Esophagus squamous epithelium (tissue), 4 donors: ENCODE measurements around the gene PTPRN2.

Source experiments
- CTCF ChIP-seq, 6 experiments: fragments of 450-650 bp in 4 of 6; fragments of 200-600 bp in 2 of 6; sonication (generic) in 2 of 6; IDR thresholded peaks; one replicate each; pipeline ENCODE4 v1.5.1; 2016 to 2019; ENCODE audit warnings: antibody characterized with exemption in 6 of 6, mild to moderate bottlenecking in 4 of 6, moderate library complexity in 4 of 6
- POLR2A ChIP-seq, 4 donors: fragments of 450-650 bp; IDR thresholded peaks; one replicate each; pipeline ENCODE4 v1.6.1; 2017; ENCODE audit warnings: antibody characterized with exemption in 4 of 4, mild to moderate bottlenecking in 4 of 4, moderate library complexity in 3 of 4

- TF ChIP-seq CTCF (IDR thresholded peaks at IDR 0.05) = no peak
- TF ChIP-seq POLR2A (IDR thresholded peaks at IDR 0.05) = no peak
These were observed 813.1 kb downstream of the PTPRN2 start for GRCh38 chr7:157774495-157774894.
